ENCODE results near the gene SDHAF3.
"Not testable (repeated sequence)": the region's sequence is repeated elsewhere in the genome, so short reads cannot be mapped to it uniquely, and the experiment has no call there.

SDHAF3 gene

GRCh38 chr7:97174303-97174702 is 56.8 kb downstream of the SDHAF3 start:
- no peaks in the 10 kb centered on the region for H3K4me1 ChIP-seq (ENCODE audit: insufficient read depth, low read length)
- no peak overlapping the region for H3K9ac ChIP-seq (ENCODE audit: low read length)
- no peaks in the 10 kb centered on the region for H3K36me3 ChIP-seq (ENCODE audit: insufficient read depth, low read length)
- H3K9me3 ChIP-seq (ENCODE audit: low read length), result no peaks in the 10 kb centered on the region
- H3K4me3 ChIP-seq (ENCODE audit: low read depth in 1 of 2, low read length in 2 of 2), result no peak overlapping the region
- H3K27ac ChIP-seq (ENCODE audit: low read depth, low read length), result no peak overlapping the region
- H3K27me3 ChIP-seq (ENCODE audit: control insufficient read depth in 1 of 2, insufficient read depth in 2 of 2, low read length in 2 of 2), result no peaks in the 10 kb centered on the region

DNA sequence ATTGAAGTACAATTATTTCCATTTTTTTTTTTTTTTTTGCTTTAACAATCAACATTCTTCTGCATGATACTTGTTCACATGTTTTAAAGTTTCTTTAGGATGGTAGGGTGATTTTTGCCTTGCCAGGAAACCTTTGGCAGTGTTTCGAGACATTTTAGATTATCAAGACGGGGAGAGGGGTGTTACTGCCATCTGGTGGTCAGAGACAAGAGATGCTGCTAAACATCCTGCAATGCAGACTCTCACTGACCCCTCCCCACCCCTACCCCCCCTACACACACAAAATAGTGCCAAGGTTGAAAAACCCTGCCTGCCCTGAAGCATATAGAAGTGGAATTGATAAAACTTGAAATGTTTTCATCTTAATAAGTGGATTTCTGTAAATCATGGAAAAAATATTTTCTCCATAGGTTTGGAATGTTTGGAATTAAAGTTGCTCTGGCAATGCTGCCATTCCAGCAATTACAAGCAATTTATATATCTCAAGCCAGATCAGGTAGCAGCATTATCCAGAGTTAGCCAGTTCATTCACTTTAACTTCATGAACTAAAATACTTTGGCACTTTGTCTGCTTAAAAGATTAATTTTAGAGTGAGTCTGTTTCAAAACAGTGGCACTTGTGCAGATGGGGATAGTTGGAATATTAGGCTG is 62.1 kb downstream of the SDHAF3 start:
- Histone ChIP-seq H3K27ac (ENCODE audit: low read depth, low read length) (no peak overlapping the region), H3K9me3 (ENCODE audit: low read length) (no peaks in the 10 kb centered on the region), H3K27me3 (ENCODE audit: control insufficient read depth in 1 of 2, insufficient read depth in 2 of 2, low read length in 2 of 2) (no peaks in the 10 kb centered on the region), H3K9ac (ENCODE audit: low read length) (no peak overlapping the region), H3K4me1 (ENCODE audit: insufficient read depth, low read length) (no peaks in the 10 kb centered on the region), H3K4me3 (ENCODE audit: low read depth in 1 of 2, low read length in 2 of 2) (no peak overlapping the region), H3K36me3 (ENCODE audit: insufficient read depth, low read length) (no peaks in the 10 kb centered on the region)

GRCh38 chr7:97187067-97187466 is 69.6 kb downstream of the SDHAF3 start:
- no peaks in the 10 kb centered on the region for H3K36me3 ChIP-seq (ENCODE audit: insufficient read depth, low read length)
- no peak overlapping the region for H3K9ac ChIP-seq (ENCODE audit: low read length)
- no peaks in the 10 kb centered on the region for H3K9me3 ChIP-seq (ENCODE audit: low read length)
- H3K4me1 ChIP-seq (ENCODE audit: insufficient read depth, low read length), result no peaks in the 10 kb centered on the region
- no peaks in the 10 kb centered on the region for H3K27me3 ChIP-seq (ENCODE audit: control insufficient read depth in 1 of 2, insufficient read depth in 2 of 2, low read length in 2 of 2)
- H3K27ac ChIP-seq (ENCODE audit: low read depth, low read length), result no peak overlapping the region
- no peak overlapping the region for H3K4me3 ChIP-seq (ENCODE audit: low read depth in 1 of 2, low read length in 2 of 2)

DNA sequence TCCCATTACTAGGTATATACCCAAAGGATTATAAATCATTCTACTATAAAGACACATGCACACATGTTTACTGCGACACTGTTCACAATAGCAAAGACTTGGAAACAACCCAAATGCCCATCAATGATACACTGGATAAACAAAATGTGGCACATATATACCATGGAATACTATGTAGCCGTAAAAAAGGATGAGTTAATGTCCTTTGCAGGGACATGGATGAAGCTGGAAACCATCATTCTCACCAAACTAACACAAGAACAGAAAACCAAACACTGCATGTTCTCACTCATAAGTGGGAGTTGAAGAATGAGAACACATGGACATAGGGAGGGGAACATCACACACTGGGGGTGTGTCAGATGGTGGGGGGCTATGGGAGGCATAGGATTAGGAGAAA is 78.7 kb downstream of the SDHAF3 start:
- H3K27ac ChIP-seq (ENCODE audit: low read depth, low read length); H3K9ac ChIP-seq (ENCODE audit: low read length); H3K4me3 ChIP-seq (ENCODE audit: low read depth in 1 of 2, low read length in 2 of 2); H3K9me3 ChIP-seq (ENCODE audit: low read length); H3K36me3 ChIP-seq (ENCODE audit: insufficient read depth, low read length); H3K27me3 ChIP-seq (ENCODE audit: control insufficient read depth in 1 of 2, insufficient read depth in 2 of 2, low read length in 2 of 2); H3K4me1 ChIP-seq (ENCODE audit: insufficient read depth, low read length): not testable (repeated sequence)

DNA sequence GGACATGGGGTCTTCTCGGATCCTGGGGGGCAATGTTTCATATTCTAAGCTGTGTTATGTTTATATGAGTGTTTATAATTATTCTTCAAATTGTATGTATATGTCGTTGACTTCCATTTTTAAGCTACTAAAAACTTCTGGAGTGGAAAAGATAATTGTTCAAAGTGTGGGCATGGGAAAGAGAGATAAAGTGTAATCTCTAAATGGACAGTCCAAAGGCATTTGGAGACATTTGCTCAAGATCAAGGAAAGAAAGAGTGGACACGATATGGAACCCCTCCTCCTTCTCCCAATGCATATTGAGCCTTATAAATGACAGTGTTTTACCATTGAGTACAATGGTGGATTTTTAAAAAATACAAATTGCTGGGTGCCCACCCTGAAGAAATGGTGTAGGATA is 81.1 kb downstream of the SDHAF3 start:
- H3K27me3 ChIP-seq (ENCODE audit: control insufficient read depth in 1 of 2, insufficient read depth in 2 of 2, low read length in 2 of 2), result no peaks in the 10 kb centered on the region
- H3K9me3 ChIP-seq (ENCODE audit: low read length), result no peaks in the 10 kb centered on the region
- H3K36me3 ChIP-seq (ENCODE audit: insufficient read depth, low read length), result no peaks in the 10 kb centered on the region
- no peaks in the 10 kb centered on the region for H3K4me1 ChIP-seq (ENCODE audit: insufficient read depth, low read length)
- H3K9ac ChIP-seq (ENCODE audit: low read length), result no peak overlapping the region
- no peak overlapping the region for H3K27ac ChIP-seq (ENCODE audit: low read depth, low read length)
- H3K4me3 ChIP-seq (ENCODE audit: low read depth in 1 of 2, low read length in 2 of 2), result no peak overlapping the region

- Histone ChIP-seq H3K4me3 (ENCODE audit: low read depth in 1 of 2, low read length in 2 of 2) (no peak overlapping the region), H3K36me3 (ENCODE audit: insufficient read depth, low read length) (no peaks in the 10 kb centered on the region), H3K9me3 (ENCODE audit: low read length) (no peaks in the 10 kb centered on the region), H3K9ac (ENCODE audit: low read length) (no peak overlapping the region), H3K27me3 (ENCODE audit: control insufficient read depth in 1 of 2, insufficient read depth in 2 of 2, low read length in 2 of 2) (no peaks in the 10 kb centered on the region), H3K4me1 (ENCODE audit: insufficient read depth, low read length) (no peaks in the 10 kb centered on the region), H3K27ac (ENCODE audit: low read depth, low read length) (no peak overlapping the region)
Observed at GRCh38 chr7:97200018-97200417, 82.5 kb downstream of the SDHAF3 start.

DNA sequence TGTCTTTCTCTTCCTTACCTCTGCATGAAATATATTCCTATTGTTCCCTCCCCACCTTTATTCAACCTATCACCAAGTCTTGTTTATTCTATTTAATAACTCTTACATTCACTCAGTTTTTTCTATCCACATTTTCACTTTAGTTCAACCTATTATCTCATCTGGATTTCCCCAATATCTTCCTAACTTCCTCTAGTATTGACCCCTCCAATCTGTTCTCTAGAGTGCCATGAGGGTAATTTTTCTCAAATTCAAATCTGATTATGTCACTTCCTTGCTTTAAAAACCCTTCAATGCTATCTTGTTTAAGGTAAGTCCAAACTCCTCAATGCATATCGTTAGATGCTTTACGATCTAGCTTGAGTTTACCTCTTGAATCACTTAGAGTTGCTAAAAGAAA is 86.5 kb downstream of the SDHAF3 start:
- no peak overlapping the region for H3K9ac ChIP-seq (ENCODE audit: low read length)
- no peaks in the 10 kb centered on the region for H3K9me3 ChIP-seq (ENCODE audit: low read length)
- H3K27me3 ChIP-seq (ENCODE audit: control insufficient read depth in 1 of 2, insufficient read depth in 2 of 2, low read length in 2 of 2), result no peaks in the 10 kb centered on the region
- no peaks in the 10 kb centered on the region for H3K4me1 ChIP-seq (ENCODE audit: insufficient read depth, low read length)
- no peak overlapping the region for H3K4me3 ChIP-seq (ENCODE audit: low read depth in 1 of 2, low read length in 2 of 2)
- no peaks in the 10 kb centered on the region for H3K36me3 ChIP-seq (ENCODE audit: insufficient read depth, low read length)
- no peak overlapping the region for H3K27ac ChIP-seq (ENCODE audit: low read depth, low read length)

- H3K4me1 ChIP-seq (ENCODE audit: insufficient read depth, low read length), result no peaks in the 10 kb centered on the region
- no peak overlapping the region for H3K27ac ChIP-seq (ENCODE audit: low read depth, low read length)
- H3K27me3 ChIP-seq (ENCODE audit: control insufficient read depth in 1 of 2, insufficient read depth in 2 of 2, low read length in 2 of 2), result no peaks in the 10 kb centered on the region
- H3K9me3 ChIP-seq (ENCODE audit: low read length), result no peaks in the 10 kb centered on the region
- no peak overlapping the region for H3K9ac ChIP-seq (ENCODE audit: low read length)
- H3K36me3 ChIP-seq (ENCODE audit: insufficient read depth, low read length), result no peaks in the 10 kb centered on the region
- H3K4me3 ChIP-seq (ENCODE audit: low read depth in 1 of 2, low read length in 2 of 2), result no peak overlapping the region
Observed at GRCh38 chr7:97204821-97205220, 87.3 kb downstream of the SDHAF3 start.

GRCh38 chr7:97215556-97215955 is 98.1 kb downstream of the SDHAF3 start:
- H3K9ac ChIP-seq (ENCODE audit: low read length), result no peak overlapping the region
- H3K27me3 ChIP-seq (ENCODE audit: control insufficient read depth in 1 of 2, insufficient read depth in 2 of 2, low read length in 2 of 2), result no peaks in the 10 kb centered on the region
- H3K36me3 ChIP-seq (ENCODE audit: insufficient read depth, low read length), result no peaks in the 10 kb centered on the region
- no peak overlapping the region for H3K27ac ChIP-seq (ENCODE audit: low read depth, low read length)
- no peaks in the 10 kb centered on the region for H3K9me3 ChIP-seq (ENCODE audit: low read length)
- H3K4me3 ChIP-seq (ENCODE audit: low read depth in 1 of 2, low read length in 2 of 2), result no peak overlapping the region
- H3K4me1 ChIP-seq (ENCODE audit: insufficient read depth, low read length), result no peaks in the 10 kb centered on the region

GRCh38 chr7:97218767-97219166 is 101.3 kb downstream of the SDHAF3 start:
- Histone ChIP-seq H3K4me3 (ENCODE audit: low read depth in 1 of 2, low read length in 2 of 2) (no peak overlapping the region), H3K36me3 (ENCODE audit: insufficient read depth, low read length) (no peaks in the 10 kb centered on the region), H3K4me1 (ENCODE audit: insufficient read depth, low read length) (no peaks in the 10 kb centered on the region), H3K27me3 (ENCODE audit: control insufficient read depth in 1 of 2, insufficient read depth in 2 of 2, low read length in 2 of 2) (no peaks in the 10 kb centered on the region), H3K9me3 (ENCODE audit: low read length) (no peaks in the 10 kb centered on the region), H3K9ac (ENCODE audit: low read length) (no peak overlapping the region), H3K27ac (ENCODE audit: low read depth, low read length) (no peak overlapping the region)

DNA sequence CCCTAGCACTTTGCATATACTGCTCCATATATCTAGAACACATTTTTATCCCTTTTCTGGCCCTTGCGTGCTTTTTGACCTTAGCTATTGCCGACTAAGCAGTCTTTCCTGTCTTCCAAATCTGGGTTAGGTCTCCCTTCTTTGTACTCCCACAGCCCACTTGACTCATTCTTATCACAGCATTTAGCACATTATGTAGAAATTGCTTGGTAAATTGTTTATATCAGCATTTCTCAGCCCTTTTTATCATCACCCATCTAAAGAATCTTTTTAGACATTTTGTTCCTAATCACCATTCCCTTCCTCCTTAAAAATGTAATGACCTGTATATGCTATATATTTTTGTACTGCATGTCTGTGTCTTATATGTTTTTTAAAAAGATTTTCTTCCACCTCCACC is 101.7 kb downstream of the SDHAF3 start:
- Histone ChIP-seq H3K9ac (ENCODE audit: low read length) (no peak overlapping the region), H3K4me1 (ENCODE audit: insufficient read depth, low read length) (no peaks in the 10 kb centered on the region), H3K36me3 (ENCODE audit: insufficient read depth, low read length) (no peaks in the 10 kb centered on the region), H3K9me3 (ENCODE audit: low read length) (no peaks in the 10 kb centered on the region), H3K27ac (ENCODE audit: low read depth, low read length) (no peak overlapping the region), H3K27me3 (ENCODE audit: control insufficient read depth in 1 of 2, insufficient read depth in 2 of 2, low read length in 2 of 2) (no peaks in the 10 kb centered on the region), H3K4me3 (ENCODE audit: low read depth in 1 of 2, low read length in 2 of 2) (no peak overlapping the region)

DNA sequence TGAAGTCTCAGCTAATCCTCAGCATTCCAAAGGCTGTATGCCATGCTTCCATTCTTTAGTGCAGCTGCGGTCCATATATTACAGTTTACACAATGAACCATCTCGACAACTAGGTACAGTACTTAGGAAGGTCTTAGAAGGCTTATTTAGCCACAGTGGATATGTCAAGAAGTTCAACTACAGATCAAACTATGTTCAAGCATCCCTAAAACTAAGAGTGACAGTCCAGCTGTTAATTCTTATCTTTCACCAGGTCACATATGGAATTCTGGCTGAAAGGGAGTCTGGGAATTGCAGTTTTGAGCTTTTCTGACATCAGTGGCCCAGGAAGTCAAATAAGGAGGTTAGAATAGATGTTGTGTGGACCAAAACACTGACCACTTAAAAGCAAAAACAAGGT is 106.8 kb downstream of the SDHAF3 start:
- Histone ChIP-seq H3K36me3 (ENCODE audit: insufficient read depth, low read length) (no peaks in the 10 kb centered on the region), H3K27ac (ENCODE audit: low read depth, low read length) (no peak overlapping the region), H3K9ac (ENCODE audit: low read length) (no peak overlapping the region), H3K4me3 (ENCODE audit: low read depth in 1 of 2, low read length in 2 of 2) (no peak overlapping the region), H3K27me3 (ENCODE audit: control insufficient read depth in 1 of 2, insufficient read depth in 2 of 2, low read length in 2 of 2) (no peaks in the 10 kb centered on the region), H3K9me3 (ENCODE audit: low read length) (no peaks in the 10 kb centered on the region), H3K4me1 (ENCODE audit: insufficient read depth, low read length) (no peaks in the 10 kb centered on the region)

Data from muscle layer of colon (tissue), 2 donors.